Sigmoid colon (tissue), 3 donors: ENCODE data around the gene ABCA12.

Source experiments
- CTCF ChIP-seq, 4 experiments: fragments of 450-650 bp in 3 of 4; fragments of 200-600 bp in 1 of 4; IDR thresholded peaks; one replicate each; pipeline ENCODE4 v1.5.1; 2016 to 2019; ENCODE audit warnings: antibody characterized with exemption in 4 of 4, mild to moderate bottlenecking in 3 of 4, moderate library complexity in 2 of 4
- POLR2A ChIP-seq, 2 donors: fragments of 450-650 bp; IDR thresholded peaks; one replicate each; pipeline ENCODE4 v1.6.1; 2016; ENCODE audit warnings: antibody characterized with exemption in 2 of 2, mild to moderate bottlenecking in 2 of 2, moderate library complexity in 2 of 2

DNA sequence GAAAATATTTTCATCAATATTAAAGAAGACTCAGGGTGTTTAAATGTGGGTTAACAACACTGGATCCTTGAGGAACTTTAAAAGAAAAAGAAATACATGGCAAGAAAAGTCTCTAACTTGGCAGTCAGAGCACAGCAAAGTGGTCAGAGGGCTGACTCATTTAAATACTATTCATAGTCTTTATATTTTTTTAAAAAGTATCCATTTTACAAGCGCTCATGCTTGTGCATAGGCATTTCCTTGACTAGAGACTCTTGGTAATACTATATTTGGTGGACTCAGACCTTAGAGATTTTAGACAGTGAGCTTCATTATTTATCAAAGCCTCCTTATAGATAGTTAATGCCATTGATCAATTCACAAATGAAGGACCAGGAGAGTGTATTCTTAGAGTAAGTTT is 110.2 kb downstream of the ABCA12 start:
- TF ChIP-seq CTCF (IDR thresholded peaks at IDR 0.05), result no peak
- no peak for TF ChIP-seq POLR2A (IDR thresholded peaks at IDR 0.05)
